Mesenchymal stem cell (in vitro differentiated cells and primary cell): ENCODE measurements around the gene TJP3.
A peak's percentile ranks its signal among the peaks of the same experiment; 100 is the strongest.

Experiments used
- DNase-seq: peaks from one replicate; pipeline ENCODE4 v3.0.0-alpha.2; 2013
- H2AFZ ChIP-seq: one replicate; pipeline ENCODE4 v1.6.1; 2013; ENCODE audit warnings: low read depth, mild to moderate bottlenecking, control low read depth, inconsistent platforms, low read length, moderate library complexity
- H2AK5ac ChIP-seq: 2 replicates; pipeline ENCODE4 v1.6.1; 2013; ENCODE audit warnings: low read length, moderate library complexity, mild to moderate bottlenecking, inconsistent platforms; ENCODE audit not compliant: severe bottlenecking
- H2BK120ac ChIP-seq: one replicate; pipeline ENCODE4 v1.6.1; 2013; ENCODE audit warnings: low read depth, mild to moderate bottlenecking, inconsistent platforms, low read length, moderate library complexity
- H2BK12ac ChIP-seq, 2 experiments: one replicate each; pipeline ENCODE4 v1.6.1; 2013; ENCODE audit warnings: inconsistent platforms in 2 of 2, low read length in 2 of 2, mild to moderate bottlenecking in 2 of 2, moderate library complexity in 2 of 2, control low read depth in 1 of 2
- H2BK15ac ChIP-seq: one replicate; pipeline ENCODE4 v1.6.1; 2013; ENCODE audit warnings: mild to moderate bottlenecking, low read depth, inconsistent platforms; ENCODE audit not compliant: poor library complexity, severe bottlenecking
- H2BK5ac ChIP-seq: 2 replicates; pipeline ENCODE4 v1.6.1; 2013; ENCODE audit warnings: low read depth, mild to moderate bottlenecking, low read length, control low read depth, inconsistent platforms; ENCODE audit not compliant: poor library complexity, severe bottlenecking
- H3K14ac ChIP-seq, 2 experiments: one replicate each; pipeline ENCODE4 v1.6.1; 2013; ENCODE audit warnings: inconsistent platforms in 2 of 2, low read length in 2 of 2, control low read depth in 1 of 2, mild to moderate bottlenecking in 1 of 2, moderate library complexity in 1 of 2
- H3K18ac ChIP-seq, 2 experiments: one replicate each; pipeline ENCODE4 v1.6.1; 2013; ENCODE audit warnings: inconsistent platforms in 2 of 2, low read length in 2 of 2, control low read depth in 1 of 2, low read depth in 1 of 2, mild to moderate bottlenecking in 1 of 2
- H3K23ac ChIP-seq, 2 experiments: one replicate each; pipeline ENCODE4 v1.6.1; 2013; ENCODE audit warnings: inconsistent platforms in 2 of 2, low read length in 2 of 2, mild to moderate bottlenecking in 2 of 2, moderate library complexity in 2 of 2, control low read depth in 1 of 2
- H3K27ac ChIP-seq: 2 replicates; pipeline ENCODE4 v1.5.1; 2013; ENCODE audit warnings: mild to moderate bottlenecking, moderate library complexity, low read length, control low read depth, inconsistent platforms; ENCODE audit not compliant: poor library complexity, severe bottlenecking
- H3K27me3 ChIP-seq, 2 experiments: 2 replicates each; pipeline versions ENCODE4 v1.6.1 to v1.7.0; 2013; ENCODE audit warnings: low read length in 2 of 2, mild to moderate bottlenecking in 2 of 2, moderate library complexity in 2 of 2, control low read depth in 1 of 2, inconsistent platforms in 1 of 2; ENCODE audit not compliant: control insufficient read depth in 1 of 2, insufficient read depth in 1 of 2
- H3K36me3 ChIP-seq, 2 experiments: 2 replicates each; pipeline versions ENCODE4 v1.6.1 to v1.7.0; 2013; ENCODE audit warnings: low read length in 2 of 2, control low read depth in 1 of 2, inconsistent platforms in 1 of 2, low read depth in 1 of 2, mild to moderate bottlenecking in 1 of 2; ENCODE audit not compliant: insufficient read depth in 2 of 2, control insufficient read depth in 1 of 2
- H3K4ac ChIP-seq, 2 experiments: one replicate each; pipeline ENCODE4 v1.6.1; 2013; ENCODE audit warnings: inconsistent platforms in 2 of 2, low read length in 2 of 2, mild to moderate bottlenecking in 2 of 2, moderate library complexity in 2 of 2, control low read depth in 1 of 2, low read depth in 1 of 2
- H3K4me1 ChIP-seq: 2 replicates; pipeline ENCODE4 v1.6.1; 2013; ENCODE audit warnings: low read depth, low read length, control low read depth; ENCODE audit not compliant: control insufficient read depth, insufficient read depth
- H3K4me2 ChIP-seq: 2 replicates; pipeline ENCODE4 v1.6.1; 2013; ENCODE audit warnings: low read length, mild to moderate bottlenecking, inconsistent platforms; ENCODE audit not compliant: poor library complexity, severe bottlenecking
- H3K4me3 ChIP-seq, 2 experiments: 2 replicates each; pipeline versions ENCODE4 v1.5.1 to v1.7.0; 2013; ENCODE audit warnings: low read length in 2 of 2, mild to moderate bottlenecking in 2 of 2, control low read depth in 1 of 2, low read depth in 1 of 2; ENCODE audit not compliant: insufficient read depth in 1 of 2
- H3K79me1 ChIP-seq: replicated peaks from 2 replicates; pipeline ENCODE4 v1.6.1; 2013; ENCODE audit warnings: mild to moderate bottlenecking, control low read depth, low read length, inconsistent platforms; ENCODE audit not compliant: poor library complexity, severe bottlenecking
- H3K9ac ChIP-seq: 2 replicates; pipeline ENCODE4 v1.7.0; 2013; ENCODE audit warnings: mild to moderate bottlenecking, low read length, moderate library complexity
- H3K9me3 ChIP-seq: 2 replicates; pipeline ENCODE4 v1.7.0; 2013; ENCODE audit warnings: mild to moderate bottlenecking, low read length; ENCODE audit not compliant: control insufficient read depth
- H4K8ac ChIP-seq: one replicate; pipeline ENCODE4 v1.6.1; 2013; ENCODE audit warnings: inconsistent platforms, mild to moderate bottlenecking, low read length, moderate library complexity
- H4K91ac ChIP-seq: one replicate; pipeline ENCODE4 v1.6.1; 2013; ENCODE audit warnings: mild to moderate bottlenecking, low read length, inconsistent platforms
- WGBS: methylation state at CpG from one replicate; pipeline ENCODE4 v1.1.7; 2013; ENCODE audit warnings: mixed read lengths; 5-methylcytosine and 5-hydroxymethylcytosine counted together

Gene TJP3

GRCh38 chr19:3669947-3670795 lies 38.0 kb upstream of the TJP3 start:
- Histone ChIP-seq H3K14ac (no peak overlapping the region), H3K18ac (peak overlapping the region; percentile 55 to 65), H3K9ac (peak overlapping the region; percentile 95), H3K4me1 (peaks cover 87% of the 10 kb centered on the region), H3K4ac (peak overlapping the region in 1 of 2 experiments; percentile 72), H2AK5ac (peak overlapping the region; percentile 85), H2BK5ac (peak overlapping the region; percentile 75), H2BK12ac (peak overlapping the region in 1 of 2 experiments; percentile 65), H3K4me2 (peak overlapping the region; percentile 19), H4K8ac (peak overlapping the region; percentile 79), H2AFZ (no peak overlapping the region), H2BK15ac (peak overlapping the region; percentile 35), H3K27me3 (no peaks in the 10 kb centered on the region), H3K36me3 (peaks cover 5 to 63% of the 10 kb centered on the region in 2 experiments), H3K27ac (peak overlapping the region; percentile 91), H2BK120ac (no peak overlapping the region), H3K4me3 (peak overlapping the region in 1 of 2 experiments; percentile 65), H3K79me1 (peaks cover 14% of the 10 kb centered on the region), H3K23ac (no peak overlapping the region), H3K9me3 (no peaks in the 10 kb centered on the region), H4K91ac (peak overlapping the region; percentile 79)
- WGBS: 63% methylated on average over 32 of the region's 33 CpGs
- DNase-seq: peak; percentile 91

GRCh38 chr19:3670796-3671679 lies 37.1 kb upstream of the TJP3 start:
- Histone ChIP-seq H3K14ac (peak overlapping the region in 1 of 2 experiments; percentile 87), H3K79me1 (peaks cover 16% of the 10 kb centered on the region), H3K9ac (peak overlapping the region; percentile 95), H3K4me1 (peaks cover 88% of the 10 kb centered on the region), H2BK15ac (peak overlapping the region; percentile 53), H2BK12ac (peak overlapping the region; percentile 59 to 75), H3K27me3 (no peaks in the 10 kb centered on the region), H3K4me2 (peak overlapping the region; percentile 54), H2AFZ (no peak overlapping the region), H2BK120ac (peak overlapping the region; percentile 23), H2BK5ac (peak overlapping the region; percentile 75), H3K23ac (no peak overlapping the region), H3K18ac (peak overlapping the region; percentile 70 to 83), H3K36me3 (peaks cover 5 to 62% of the 10 kb centered on the region in 2 experiments), H3K27ac (peak overlapping the region; percentile 91), H2AK5ac (peak overlapping the region; percentile 85), H3K4ac (peak overlapping the region; percentile 15 to 72), H3K4me3 (peak overlapping the region in 1 of 2 experiments; percentile 65), H4K8ac (peak overlapping the region; percentile 79), H4K91ac (peak overlapping the region; percentile 79), H3K9me3 (no peaks in the 10 kb centered on the region)
- 57% methylated on average over 39 of the region's 45 CpGs for WGBS
- peak; percentile 85 for DNase-seq

- Histone ChIP-seq H2BK15ac (peak overlapping the region; percentile 20), H2AK5ac (peak overlapping the region; percentile 82), H3K23ac (no peak overlapping the region), H3K9me3 (no peaks in the 10 kb centered on the region), H4K91ac (peak overlapping the region; percentile 81), H4K8ac (peak overlapping the region; percentile 41), H3K27ac (peak overlapping the region; percentile 91), H3K36me3 (peaks cover 0 to 55% of the 10 kb centered on the region in 2 experiments), H3K79me1 (peaks cover 18% of the 10 kb centered on the region), H3K9ac (peak overlapping the region; percentile 95), H3K4me3 (peak overlapping the region in 1 of 2 experiments; percentile 65), H3K14ac (peak overlapping the region in 1 of 2 experiments; percentile 87), H2BK12ac (peak overlapping the region; percentile 59 to 75), H3K4me1 (peaks cover 84% of the 10 kb centered on the region), H3K4me2 (peak overlapping the region; percentile 54), H2BK120ac (peak overlapping the region; percentile 23), H2BK5ac (peak overlapping the region; percentile 75), H3K18ac (peak overlapping the region; percentile 30 to 83), H2AFZ (no peak overlapping the region), H3K27me3 (no peaks in the 10 kb centered on the region), H3K4ac (peak overlapping the region; percentile 14 to 15)
- DNase-seq: peak; percentile 50
- 43% methylated on average over 39 of the region's 40 CpGs for WGBS
These were observed 36.3 kb upstream of the TJP3 start for GRCh38 chr19:3671680-3672574.
